ENCODE data around the gene TNFAIP8.

Gene TNFAIP8

GRCh38 chr5:119355685-119356611 is at the start of gene TNFAIP8:
TSS of gene TNFAIP8 (plus strand) at chr5:119356019. CDS start at chr5:119356091, 72 bp downstream.
- DNase-seq, result no peak

GRCh38 chr5:119307170-119307569 is 48.6 kb upstream of the TNFAIP8 start:
- DNase-seq, result no peak

GRCh38 chr5:119309326-119309725 is 46.5 kb upstream of the TNFAIP8 start:
- no peak for DNase-seq

DNA sequence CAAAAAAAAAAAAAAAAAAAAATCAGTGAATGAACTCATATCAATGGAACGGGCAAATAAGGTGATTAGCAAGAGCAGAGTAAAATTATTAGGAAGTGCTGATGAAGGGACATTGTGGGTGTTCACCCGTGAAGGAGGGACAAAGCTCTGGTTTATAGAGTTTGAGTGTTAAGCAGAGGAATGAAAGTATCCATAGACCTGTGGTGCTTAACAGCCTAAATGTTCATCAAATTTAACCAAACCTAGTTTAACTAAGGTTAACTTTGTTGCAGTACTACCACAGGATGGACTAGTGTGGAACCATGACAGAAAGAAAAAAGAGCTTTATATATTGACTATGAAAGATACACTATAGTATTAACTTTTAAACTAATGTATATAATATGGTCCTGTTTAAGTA is 44.1 kb upstream of the TNFAIP8 start:
- DNase-seq, result no peak

GRCh38 chr5:119312403-119312802 is 43.4 kb upstream of the TNFAIP8 start:
- no peak for DNase-seq

GRCh38 chr5:119313197-119313596 is 42.6 kb upstream of the TNFAIP8 start:
- no peak for DNase-seq

DNA sequence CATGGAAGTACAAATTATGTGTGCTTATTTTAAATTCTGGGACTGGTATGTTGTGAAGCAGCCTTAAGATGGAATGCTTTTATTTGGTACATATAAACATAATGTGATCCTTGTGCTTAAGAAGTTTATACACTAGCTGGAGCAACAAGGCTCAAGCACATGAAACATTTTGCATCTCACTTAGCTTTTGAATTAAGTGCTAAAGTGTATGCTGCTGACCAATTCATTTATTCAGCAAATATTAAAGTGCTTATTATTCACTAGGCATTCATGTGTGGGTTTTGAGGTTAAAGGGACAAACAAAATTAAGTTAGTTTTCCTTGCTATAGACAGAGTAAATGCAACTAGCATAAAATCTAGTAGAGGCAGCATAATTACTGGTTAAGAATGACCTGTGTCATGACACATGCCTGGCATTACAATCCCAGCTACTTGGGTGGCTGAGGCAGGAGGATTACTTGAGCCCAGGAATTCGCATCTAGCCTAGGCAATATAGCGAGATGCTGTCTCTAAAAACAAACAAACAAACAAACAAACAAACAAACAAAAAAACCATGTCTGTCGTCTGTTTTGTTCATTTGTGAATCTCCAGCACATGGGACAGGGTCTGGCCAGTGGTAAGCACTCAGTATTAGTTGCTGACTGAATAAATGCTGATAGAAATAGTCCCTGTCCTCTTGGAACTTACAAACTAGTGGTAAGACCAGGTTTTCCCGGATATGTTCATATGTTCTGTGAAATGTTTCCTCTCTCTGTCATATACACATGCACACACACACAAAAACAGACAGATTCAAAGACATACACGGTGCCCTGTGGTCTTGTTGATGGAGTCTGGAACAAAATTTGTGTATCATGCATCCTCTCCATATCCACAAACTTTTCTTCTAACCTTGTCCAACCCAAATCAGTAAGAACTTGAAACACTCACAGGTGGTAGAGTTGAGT is 41.9 kb upstream of the TNFAIP8 start:
- no peak for DNase-seq

DNA sequence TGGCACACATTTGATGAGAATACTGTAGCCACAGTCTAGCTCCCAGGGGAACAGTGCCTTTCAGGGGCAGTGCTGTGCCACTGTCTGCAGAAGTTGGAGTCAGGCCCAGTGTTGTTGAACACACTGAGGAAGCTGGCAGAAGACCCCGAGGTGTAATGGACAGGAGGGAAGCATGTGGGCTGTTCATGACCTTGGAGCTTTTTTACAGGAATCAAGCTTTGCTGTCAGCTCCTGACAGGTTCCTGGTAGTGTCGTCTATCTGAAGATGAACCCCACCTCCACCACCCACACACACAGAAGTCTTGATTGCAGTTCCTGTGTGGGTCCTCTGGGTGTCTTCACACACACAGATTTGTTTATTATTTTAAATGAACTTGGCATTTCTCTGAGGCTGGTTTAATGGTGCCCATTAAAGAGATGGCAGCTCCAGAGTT is 40.3 kb upstream of the TNFAIP8 start:
- no peak for DNase-seq

DNA sequence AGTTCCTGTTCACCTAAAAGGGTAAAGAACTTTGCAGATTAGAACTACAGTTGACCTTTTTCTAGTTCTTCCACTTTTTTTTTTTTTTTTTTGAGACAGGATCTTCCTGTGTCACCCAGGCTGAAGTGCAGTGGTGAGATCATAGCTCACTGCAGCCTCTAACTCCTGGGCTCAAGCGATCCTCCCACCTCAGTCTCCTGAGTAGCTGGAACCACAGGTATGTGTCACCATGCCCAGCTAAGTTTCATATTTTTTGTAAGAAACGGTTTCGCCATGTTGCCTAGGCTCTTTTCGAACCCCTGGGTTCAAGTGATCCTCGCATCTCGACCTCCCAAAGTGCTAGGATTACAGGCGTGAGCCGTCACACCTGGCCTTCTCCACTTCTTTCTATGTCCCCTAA is 39.7 kb upstream of the TNFAIP8 start:
- no peak for DNase-seq

GRCh38 chr5:119316906-119317305 is 38.9 kb upstream of the TNFAIP8 start:
- DNase-seq, result no peak

DNA sequence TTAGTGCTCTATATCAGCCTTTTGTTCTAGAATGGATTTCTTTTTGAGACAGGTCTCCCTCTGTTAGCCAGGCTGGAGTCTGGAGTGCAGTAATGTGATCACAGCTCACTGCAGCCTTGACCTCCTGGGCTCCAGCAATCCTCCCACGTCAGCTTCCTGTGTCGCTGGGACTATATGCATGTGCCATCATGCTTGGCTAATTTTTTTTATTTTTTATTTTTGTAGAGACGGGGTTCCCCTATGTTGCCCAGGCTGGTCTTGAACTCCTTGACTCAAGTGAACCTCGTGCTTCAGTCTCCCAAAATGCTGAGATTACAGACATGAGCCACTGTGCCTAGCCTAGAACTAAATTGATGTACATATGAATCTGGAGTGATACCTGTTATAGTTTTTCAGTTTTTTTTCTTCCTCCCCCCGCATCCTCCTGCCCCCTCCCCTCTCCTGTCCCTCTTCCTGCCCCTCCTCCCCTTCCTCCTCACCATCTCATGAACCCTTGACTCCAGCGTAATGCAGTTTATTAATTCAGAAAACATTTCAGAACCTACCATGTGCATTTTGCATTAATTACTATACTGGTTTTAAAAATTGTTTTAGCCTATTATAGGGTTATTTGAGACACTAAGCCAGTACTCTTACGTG is 37.4 kb upstream of the TNFAIP8 start:
- no peak for DNase-seq

GRCh38 chr5:119319401-119319800 is 36.4 kb upstream of the TNFAIP8 start:
- no peak for DNase-seq

GRCh38 chr5:119319890-119320289 is 35.9 kb upstream of the TNFAIP8 start:
- DNase-seq, result no peak

DNA sequence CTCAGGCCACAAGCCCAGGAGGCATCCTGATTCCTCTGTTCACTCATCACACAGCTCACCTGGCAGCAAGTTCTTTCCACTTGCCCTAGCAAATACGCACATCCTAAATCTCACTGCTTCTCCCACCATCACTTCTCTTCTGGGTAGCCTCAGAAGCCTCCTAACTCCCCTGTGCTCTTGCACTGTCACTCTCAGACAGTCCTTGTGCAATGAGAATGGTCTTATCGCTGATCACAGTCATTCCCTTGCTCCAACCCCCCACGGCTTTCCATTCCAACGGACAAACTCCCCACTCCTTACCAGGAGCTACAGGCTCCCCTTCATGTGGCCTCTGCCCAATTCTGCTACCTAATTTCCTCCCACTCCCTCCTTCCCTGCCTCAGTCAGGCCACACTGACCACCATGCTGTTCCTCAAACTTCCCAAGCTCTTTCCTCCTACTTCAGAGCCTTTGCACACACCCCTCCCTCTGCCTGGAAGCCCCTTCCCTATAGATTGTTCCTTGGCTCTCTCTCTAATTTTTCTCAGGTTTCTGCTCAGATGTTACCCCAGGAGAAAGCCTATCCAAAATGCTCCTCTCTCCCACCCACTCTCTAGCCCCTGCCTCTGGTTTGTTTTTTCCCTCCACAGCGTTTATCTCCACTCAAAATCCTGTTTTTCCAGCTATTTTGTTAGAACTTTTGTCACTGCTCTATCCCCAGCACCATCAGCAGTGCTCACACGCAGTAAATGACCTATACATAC is 34.1 kb upstream of the TNFAIP8 start:
- no peak for DNase-seq

- DNase-seq, result no peak
Measured at GRCh38 chr5:119322312-119322947, 33.4 kb upstream of the TNFAIP8 start.

- no peak for DNase-seq
Measured at GRCh38 chr5:119322948-119323537, 32.8 kb upstream of the TNFAIP8 start.

- DNase-seq, result no peak
Measured at GRCh38 chr5:119323601-119324000, 32.2 kb upstream of the TNFAIP8 start.

- DNase-seq, result no peak
Measured at GRCh38 chr5:119324842-119325241, 31.0 kb upstream of the TNFAIP8 start.

DNA sequence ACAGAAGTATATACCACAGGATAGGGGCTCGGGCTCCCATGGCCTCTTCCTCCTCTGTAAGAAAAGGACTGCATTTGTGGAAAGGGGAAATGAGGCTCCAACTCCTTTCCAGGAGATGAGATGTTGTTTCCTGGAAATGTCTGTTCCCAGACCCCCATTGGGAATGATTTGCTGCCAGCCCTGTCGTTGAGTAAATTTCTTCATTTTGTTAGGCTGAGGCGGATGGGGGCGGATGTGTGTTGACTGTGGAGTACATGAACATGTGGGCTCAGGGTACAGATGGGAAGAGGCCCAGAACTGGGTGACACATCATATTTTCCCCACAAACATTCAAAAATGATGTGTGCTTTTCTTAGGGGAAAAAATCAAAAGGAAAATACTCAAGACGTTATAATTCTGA is 28.8 kb upstream of the TNFAIP8 start:
- DNase-seq, result no peak

DNA sequence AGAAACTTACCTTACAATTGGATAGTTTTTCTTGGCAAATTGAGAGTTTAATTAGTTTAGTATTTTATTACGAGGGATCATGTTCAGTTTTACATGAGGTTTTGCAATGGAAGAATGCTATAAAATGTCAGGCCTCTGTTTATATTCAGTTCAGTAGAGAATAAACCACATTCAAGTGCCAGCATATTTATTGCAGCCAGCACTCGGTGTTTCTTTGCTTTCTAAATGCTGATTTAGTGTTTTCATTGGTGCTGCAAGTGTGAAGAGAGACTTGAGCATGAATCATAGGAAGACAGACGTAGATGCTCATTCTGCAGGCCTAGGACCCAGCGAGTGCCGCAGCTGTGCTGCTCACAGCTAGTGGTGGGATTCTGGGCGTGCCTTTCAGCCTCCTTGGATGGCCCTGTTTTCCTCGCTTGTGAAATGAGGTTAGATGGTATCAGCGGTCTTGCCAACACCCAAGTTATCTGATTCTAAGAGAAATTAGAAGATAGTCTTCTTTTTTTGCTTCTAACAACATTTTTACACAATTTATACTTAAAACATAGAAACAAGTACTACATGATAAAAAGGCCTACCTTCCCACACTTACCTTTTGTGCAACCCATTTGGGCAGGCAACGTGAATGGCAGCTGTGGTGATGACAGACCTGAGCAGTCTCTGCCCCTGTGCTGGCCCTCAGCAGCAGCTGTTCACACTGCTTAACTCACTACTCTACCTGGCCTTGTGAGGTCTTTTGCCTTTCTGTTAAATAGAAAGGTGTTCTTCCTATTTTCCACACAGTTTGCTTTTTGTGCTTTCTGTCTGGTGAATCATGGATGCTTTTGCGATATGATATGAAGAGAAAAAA is 26.8 kb upstream of the TNFAIP8 start:
- no peak for DNase-seq
